Measurements from ENCODE around the gene RNH1.

The RNH1 gene

GRCh38 chr11:506995-507726 is at the start of gene RNH1:
TSS of gene RNH1 (minus strand) at chr11:507242. CDS start at chr11:502162, 5,080 bp downstream.
- DNase-seq: peak; percentile 79

- no peak for DNase-seq
These were observed 49.0 kb upstream of the RNH1 start for GRCh38 chr11:555780-556661.

GRCh38 chr11:555227-555779 is 48.3 kb upstream of the RNH1 start:
- DNase-seq: no peak

GRCh38 chr11:554428-555226 is 47.6 kb upstream of the RNH1 start:
- peak; percentile 68 for DNase-seq

GRCh38 chr11:553988-554340 is 46.9 kb upstream of the RNH1 start:
- no peak for DNase-seq

- DNase-seq: no peak
These were observed 46.3 kb upstream of the RNH1 start for GRCh38 chr11:553083-553987.

GRCh38 chr11:551596-551995 is 44.6 kb upstream of the RNH1 start:
- no peak for DNase-seq

- no peak for DNase-seq
These were observed 44.1 kb upstream of the RNH1 start for GRCh38 chr11:551131-551530.

GRCh38 chr11:550746-551085 is 43.7 kb upstream of the RNH1 start:
- no peak for DNase-seq

- no peak for DNase-seq
These were observed 43.1 kb upstream of the RNH1 start for GRCh38 chr11:550021-550745.

- DNase-seq: no peak
These were observed 41.9 kb upstream of the RNH1 start for GRCh38 chr11:548700-549603.

GRCh38 chr11:545171-545570 is 38.1 kb upstream of the RNH1 start:
- no peak for DNase-seq

- no peak for DNase-seq
These were observed 37.8 kb upstream of the RNH1 start for GRCh38 chr11:544817-545166.

GRCh38 chr11:541433-541885 is 34.4 kb upstream of the RNH1 start:
- no peak for DNase-seq

GRCh38 chr11:540583-541432 is 33.8 kb upstream of the RNH1 start:
- no peak for DNase-seq

- no peak for DNase-seq
These were observed 33.0 kb upstream of the RNH1 start for GRCh38 chr11:539971-540481.

GRCh38 chr11:538431-539051 is 31.5 kb upstream of the RNH1 start:
- no peak for DNase-seq

GRCh38 chr11:537622-538430 is 30.8 kb upstream of the RNH1 start:
- DNase-seq: no peak

Measured in NCI-H226 (cell line).